UCSD-AML1 (cell line): ENCODE data around the gene STXBP3.
"Not testable (repeated sequence)": the region's sequence is repeated elsewhere in the genome, so short reads cannot be mapped to it uniquely, and the experiment has no call there.

Experiments
- DNase-seq: peaks from one replicate; lab custom pipeline; 2025; ENCODE audit not compliant: unreplicated experiment; lab: John Stamatoyannopoulos, UW

STXBP3 gene

GRCh38 chr1:108746382-108747170 is at the start of gene STXBP3:
Gene STXBP3, plus strand, starts transcription at chr1:108746674. Its CDS starts 64 bp downstream, at chr1:108746738.
- peak; percentile 99 for DNase-seq

- DNase-seq = no peak
Observed at GRCh38 chr1:108699375-108700332, 46.8 kb upstream of the STXBP3 start.

- no peak for DNase-seq
Observed at GRCh38 chr1:108701176-108701849, 45.2 kb upstream of the STXBP3 start.

GRCh38 chr1:108702109-108702508 is 44.4 kb upstream of the STXBP3 start:
- not testable (repeated sequence) for DNase-seq

- no peak for DNase-seq
Observed at GRCh38 chr1:108703939-108704338, 42.5 kb upstream of the STXBP3 start.

- DNase-seq = no peak
Observed at GRCh38 chr1:108704496-108704895, 42.0 kb upstream of the STXBP3 start.

GRCh38 chr1:108706643-108707042 is 39.8 kb upstream of the STXBP3 start:
- no peak for DNase-seq

GRCh38 chr1:108708691-108709660 is 37.5 kb upstream of the STXBP3 start:
- peak; percentile 43 for DNase-seq

- DNase-seq = no peak
Observed at GRCh38 chr1:108712606-108713150, 33.8 kb upstream of the STXBP3 start, which contains the start of gene FNDC7. Gene FNDC7, plus strand, starts transcription at chr1:108712908. Its CDS starts 26 bp downstream, at chr1:108712934.

GRCh38 chr1:108715932-108716331 is 30.5 kb upstream of the STXBP3 start:
- no peak for DNase-seq

- no peak for DNase-seq
Observed at GRCh38 chr1:108716437-108717230, 29.8 kb upstream of the STXBP3 start.

- DNase-seq = no peak
Observed at GRCh38 chr1:108717774-108718316, 28.6 kb upstream of the STXBP3 start.

- DNase-seq = no peak
Observed at GRCh38 chr1:108718927-108719655, 27.4 kb upstream of the STXBP3 start.

- DNase-seq = no peak
Observed at GRCh38 chr1:108719656-108720435, 26.6 kb upstream of the STXBP3 start.

- DNase-seq = no peak
Observed at GRCh38 chr1:108722292-108722691, 24.2 kb upstream of the STXBP3 start.

- no peak for DNase-seq
Observed at GRCh38 chr1:108725906-108726305, 20.6 kb upstream of the STXBP3 start.

- no peak for DNase-seq
Observed at GRCh38 chr1:108728327-108728923, 18.0 kb upstream of the STXBP3 start.
